ENCODE measurements around the gene SLC30A5.
"Not testable (repeated sequence)": the region's sequence is repeated elsewhere in the genome, so short reads cannot be mapped to it uniquely, and the experiment has no call there.

SLC30A5 gene

DNA sequence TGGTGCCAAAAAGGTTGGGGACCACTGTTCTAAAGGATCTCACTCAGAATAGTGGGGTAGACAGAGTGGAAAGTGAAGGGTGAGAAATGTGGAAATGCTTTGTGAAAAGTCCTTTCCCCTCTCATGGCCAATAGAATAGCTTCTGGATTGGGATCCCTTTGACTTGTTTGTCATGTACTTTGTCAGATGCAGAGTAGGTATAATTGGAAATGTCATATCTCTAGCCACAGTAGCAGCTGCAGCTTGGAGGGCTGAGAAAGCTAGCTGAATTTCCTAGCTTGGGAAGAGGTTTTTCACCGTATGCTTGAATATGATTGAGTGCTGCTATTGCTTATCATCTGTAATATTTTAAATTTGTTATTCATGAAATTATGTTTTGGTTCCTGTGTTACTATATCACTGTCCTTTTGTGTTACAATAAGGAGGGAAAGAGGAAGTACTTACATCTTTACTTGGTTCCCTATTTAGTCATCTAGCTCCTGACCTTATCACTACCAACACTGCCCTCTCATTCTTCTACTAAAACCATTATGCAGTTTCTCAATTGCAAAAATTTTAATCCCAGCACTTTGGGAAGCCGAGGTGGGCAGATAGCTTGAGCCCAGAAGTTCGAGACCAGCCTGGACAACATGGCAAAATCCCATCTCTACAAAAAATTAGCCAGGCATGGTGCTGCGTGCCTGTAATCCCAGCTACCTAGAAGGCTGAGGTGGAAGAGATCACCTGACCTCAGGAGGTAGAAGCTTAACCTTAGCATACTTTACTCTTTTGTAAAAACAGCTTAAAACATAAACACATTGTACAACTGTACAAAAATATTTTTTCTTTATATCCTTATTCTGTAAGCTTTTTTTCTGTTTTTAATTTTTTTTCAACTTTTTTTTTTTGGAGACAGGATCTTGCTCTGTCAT is 12.4 kb downstream of the SLC30A5 start:
- DNase-seq = no peak

DNA sequence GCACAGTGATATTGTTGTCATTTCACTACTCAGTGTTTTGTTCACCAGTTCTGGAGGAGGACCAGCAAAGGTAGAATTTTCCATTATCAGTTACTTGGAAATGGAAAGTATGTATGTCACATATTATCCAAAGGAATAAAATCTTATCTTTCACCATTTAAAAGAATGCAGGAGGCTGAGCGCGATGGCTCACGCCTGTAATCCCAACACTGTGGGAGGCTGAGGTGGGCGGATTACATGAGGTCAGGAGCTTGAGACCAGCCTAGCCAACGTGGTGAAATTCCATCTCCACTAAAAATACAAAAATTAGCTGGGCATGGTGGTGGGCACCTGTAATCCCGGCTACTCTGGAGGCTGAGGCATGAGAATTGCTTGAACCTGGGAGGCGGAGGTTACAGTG is 14.6 kb downstream of the SLC30A5 start:
- DNase-seq = not testable (repeated sequence)

DNA sequence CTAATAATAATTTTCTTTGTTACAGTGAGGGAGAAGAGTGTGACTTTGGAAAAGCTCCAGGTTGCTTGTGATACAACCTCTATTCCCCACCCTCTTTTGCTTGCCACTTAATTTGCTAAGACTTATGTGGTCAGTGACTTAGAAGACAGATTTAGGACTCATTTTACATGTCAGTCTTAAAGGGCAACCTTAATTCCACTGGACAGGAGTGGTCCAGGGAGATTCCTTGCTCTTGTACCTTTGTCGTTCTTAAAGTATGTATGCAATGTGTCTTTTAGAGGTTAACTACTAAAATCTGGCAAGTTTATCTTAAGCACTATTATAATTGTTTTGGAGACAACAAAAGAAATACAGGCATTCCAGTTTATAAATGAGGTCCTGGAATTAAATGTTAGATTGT is 20.0 kb downstream of the SLC30A5 start:
- no peak for DNase-seq

- no peak for DNase-seq
Measured at GRCh38 chr5:69115526-69115925, 21.7 kb downstream of the SLC30A5 start.

DNA sequence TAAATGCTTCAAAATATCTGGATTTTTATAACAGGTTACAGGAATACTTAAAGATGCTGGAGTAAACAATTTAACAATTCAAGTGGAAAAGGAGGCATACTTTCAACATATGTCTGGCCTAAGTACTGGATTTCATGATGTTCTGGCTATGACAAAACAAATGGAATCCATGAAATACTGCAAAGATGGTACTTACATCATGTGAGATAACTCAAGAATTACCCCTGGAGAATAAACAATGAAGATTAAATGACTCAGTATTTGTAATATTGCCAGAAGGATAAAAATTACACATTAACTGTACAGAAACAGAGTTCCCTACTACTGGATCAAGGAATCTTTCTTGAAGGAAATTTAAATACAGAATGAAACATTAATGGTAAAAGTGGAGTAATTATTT is 35.6 kb downstream of the SLC30A5 start:
- DNase-seq = no peak

- DNase-seq = no peak
Measured at GRCh38 chr5:69130241-69130640, 36.4 kb downstream of the SLC30A5 start.

- no peak for DNase-seq
Measured at GRCh38 chr5:69131304-69131703, 37.5 kb downstream of the SLC30A5 start.

- no peak for DNase-seq
Measured at GRCh38 chr5:69134126-69134525, 40.3 kb downstream of the SLC30A5 start.

DNA sequence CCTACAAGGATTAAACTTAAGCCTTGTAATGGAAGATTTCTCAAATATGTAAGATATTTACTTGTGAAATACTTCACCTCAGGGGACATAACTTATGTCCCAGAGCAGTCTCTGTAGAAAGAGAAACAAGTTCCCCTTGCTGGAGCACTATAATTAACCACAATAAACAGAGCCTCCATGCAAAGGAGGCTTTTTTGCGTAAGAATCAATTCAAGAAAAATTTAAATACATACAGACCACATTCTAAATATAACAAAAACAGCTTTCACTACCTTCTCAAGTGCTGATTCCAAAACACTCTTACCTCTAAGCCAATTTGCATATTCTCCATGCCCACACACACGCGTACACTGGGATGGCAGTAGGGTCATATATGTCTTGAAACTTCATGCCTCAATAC is 42.5 kb downstream of the SLC30A5 start:
- no peak for DNase-seq

DNA sequence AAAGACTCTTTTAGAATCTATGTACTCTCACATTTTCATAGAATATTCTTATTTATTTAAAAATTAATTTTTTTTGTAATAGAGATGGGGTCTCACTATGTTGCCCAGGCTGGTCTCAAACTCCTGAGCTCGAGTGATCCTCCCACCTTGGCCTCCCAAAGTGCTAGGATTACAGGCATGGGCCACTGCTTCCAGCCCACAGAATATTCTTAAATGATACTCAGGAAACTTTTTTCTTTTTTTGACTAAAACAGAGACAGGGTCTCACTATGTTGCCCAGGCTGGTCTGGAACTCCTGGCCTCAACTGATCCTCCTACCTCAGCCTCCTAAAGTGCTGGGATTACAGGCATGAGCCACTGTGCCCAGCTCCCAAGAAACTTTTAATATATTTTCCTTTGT is 43.4 kb downstream of the SLC30A5 start:
- DNase-seq = not testable (repeated sequence)

DNA sequence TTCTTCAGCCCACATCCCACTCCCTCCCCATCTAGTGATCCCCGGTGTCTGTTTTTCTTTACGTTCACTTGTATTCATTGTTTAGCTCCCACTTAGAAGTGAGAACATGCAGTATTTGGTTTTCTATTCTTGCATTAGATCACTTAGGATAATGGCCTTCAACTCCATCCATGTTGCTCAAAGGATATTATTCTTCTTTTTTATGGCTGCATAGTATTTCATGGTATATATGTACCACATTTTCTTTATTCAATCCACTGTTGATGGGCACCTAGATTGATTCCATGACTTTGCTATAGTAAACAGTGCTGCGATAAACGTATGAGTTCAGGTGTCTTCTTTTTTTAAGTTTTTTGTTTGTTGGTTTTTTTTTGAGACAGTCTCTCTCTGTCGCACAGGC is 44.0 kb downstream of the SLC30A5 start:
- no peak for DNase-seq

DNA sequence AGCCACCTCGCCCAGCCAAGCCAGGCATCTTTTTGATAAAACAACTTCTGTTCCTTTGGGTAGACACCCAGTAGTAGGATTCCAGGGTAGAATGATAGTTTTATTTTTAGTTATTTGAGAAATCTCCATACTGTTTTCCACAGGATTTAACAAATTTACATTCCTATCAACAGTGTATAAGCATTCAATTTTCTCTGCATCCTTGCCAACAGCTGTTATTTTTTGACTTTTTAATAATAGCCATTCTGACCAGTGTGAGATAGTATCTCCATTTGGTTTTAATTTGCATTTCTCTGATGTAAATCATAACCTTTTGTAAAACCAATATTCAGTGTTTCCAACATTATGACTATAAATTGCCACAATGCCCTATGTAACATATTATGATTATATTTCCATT is 45.0 kb downstream of the SLC30A5 start:
- no peak for DNase-seq

DNA sequence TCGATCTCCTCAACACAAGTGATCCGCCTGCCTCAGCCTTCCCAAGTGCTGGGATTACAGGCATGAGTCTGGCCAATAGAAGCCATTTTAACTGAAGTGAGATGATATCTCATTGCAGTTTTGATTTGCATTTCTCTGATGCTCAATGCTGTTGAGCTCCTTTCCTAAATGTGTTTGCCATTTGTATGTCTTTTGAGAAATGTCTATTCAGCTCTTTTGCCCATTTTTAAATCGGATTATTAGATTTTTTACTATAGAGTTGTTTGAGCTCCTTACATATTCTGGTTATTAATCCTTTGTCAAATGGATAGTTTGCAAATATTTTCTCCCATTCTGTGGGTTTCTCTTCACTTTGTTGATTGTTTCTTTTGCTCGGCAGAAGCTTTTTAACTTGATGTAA is 46.4 kb downstream of the SLC30A5 start:
- DNase-seq = not testable (repeated sequence)

- DNase-seq = no peak
Measured at GRCh38 chr5:69140827-69141226, 47.0 kb downstream of the SLC30A5 start.

GRCh38 chr5:69148576-69148975 is 54.8 kb downstream of the SLC30A5 start:
- not testable (repeated sequence) for DNase-seq

- no peak for DNase-seq
Measured at GRCh38 chr5:69148981-69149675, 55.3 kb downstream of the SLC30A5 start.

- DNase-seq = no peak
Measured at GRCh38 chr5:69149676-69150010, 55.8 kb downstream of the SLC30A5 start.

- no peak for DNase-seq
Measured at GRCh38 chr5:69152731-69153130, 58.9 kb downstream of the SLC30A5 start.

GRCh38 chr5:69156456-69156855 is 62.6 kb downstream of the SLC30A5 start:
- no peak for DNase-seq

- no peak for DNase-seq
Measured at GRCh38 chr5:69158039-69158438, 64.2 kb downstream of the SLC30A5 start.

DNA sequence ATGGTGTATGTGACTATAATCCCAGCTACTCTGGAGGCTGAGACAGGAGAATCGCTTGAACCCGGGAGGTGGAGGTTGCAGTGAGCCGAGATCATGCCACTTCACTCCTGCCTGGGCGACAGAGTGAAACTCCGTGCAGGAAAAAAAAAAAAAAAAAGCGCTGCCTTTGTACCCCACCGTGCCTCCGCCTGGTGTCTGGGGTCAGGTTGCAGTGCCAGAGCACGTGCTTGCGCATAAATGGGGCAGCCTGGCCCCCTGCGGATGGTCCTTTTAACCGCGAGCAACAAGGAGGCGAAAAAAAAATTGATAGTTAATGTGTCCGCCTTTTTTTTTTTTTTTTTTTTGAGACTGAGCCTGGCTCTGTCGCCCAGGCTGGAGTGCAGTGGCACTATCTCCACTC is 66.8 kb downstream of the SLC30A5 start:
- no peak for DNase-seq

DNA sequence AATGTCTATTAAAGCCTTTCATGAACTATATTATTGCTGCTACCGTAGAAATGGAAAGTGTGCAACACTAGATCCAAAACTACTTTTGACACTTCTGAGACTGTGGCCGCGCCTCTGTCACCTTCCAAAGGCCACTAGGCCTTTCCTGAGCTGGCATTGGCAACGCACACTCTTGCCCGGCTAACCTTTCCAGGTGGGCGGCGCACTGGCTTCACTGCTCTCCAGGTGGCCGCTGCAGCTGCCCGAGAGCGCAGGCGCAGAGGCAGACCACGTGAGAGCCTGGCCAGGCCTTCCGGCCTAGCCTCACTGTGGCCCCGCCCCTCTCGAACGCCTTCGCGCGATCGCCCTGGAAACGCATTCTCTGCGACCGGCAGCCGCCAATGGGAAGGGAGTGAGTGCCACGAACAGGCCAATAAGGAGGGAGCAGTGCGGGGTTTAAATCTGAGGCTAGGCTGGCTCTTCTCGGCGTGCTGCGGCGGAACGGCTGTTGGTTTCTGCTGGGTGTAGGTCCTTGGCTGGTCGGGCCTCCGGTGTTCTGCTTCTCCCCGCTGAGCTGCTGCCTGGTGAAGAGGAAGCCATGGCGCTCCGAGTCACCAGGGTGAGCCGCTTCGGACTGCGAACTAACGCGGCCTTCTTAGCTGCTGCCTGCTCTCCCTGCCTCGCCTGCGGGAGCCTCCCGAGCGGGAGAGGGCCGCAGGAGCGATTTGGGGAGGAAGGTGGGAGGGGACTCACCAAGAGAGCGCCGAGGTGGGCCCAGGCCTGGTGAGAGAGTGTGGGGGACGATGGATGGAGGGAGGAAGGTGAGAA is 73.1 kb downstream of the SLC30A5 start, which contains the start of gene CCNB1:
TSS of gene CCNB1 (plus strand) at position 465 of the 807 bp plus-strand sequence. CDS start at position 578, 113 bp downstream.
- peak; percentile 97 to 98 for DNase-seq

GRCh38 chr5:69167493-69167855 is 73.7 kb downstream of the SLC30A5 start:
- no peak for DNase-seq

Data from CD4-positive, alpha-beta T cell treated with Interleukin-1 beta for 1 hour (primary cell).